NCI-H1092 (cell line): ENCODE data around the gene BCKDK.
A peak's percentile ranks its signal among the peaks of the same experiment; 100 is the strongest.

Experiments used
- DNase-seq: peaks from one replicate; lab custom pipeline; 2025; lab: John Stamatoyannopoulos, UW

The BCKDK gene

DNA sequence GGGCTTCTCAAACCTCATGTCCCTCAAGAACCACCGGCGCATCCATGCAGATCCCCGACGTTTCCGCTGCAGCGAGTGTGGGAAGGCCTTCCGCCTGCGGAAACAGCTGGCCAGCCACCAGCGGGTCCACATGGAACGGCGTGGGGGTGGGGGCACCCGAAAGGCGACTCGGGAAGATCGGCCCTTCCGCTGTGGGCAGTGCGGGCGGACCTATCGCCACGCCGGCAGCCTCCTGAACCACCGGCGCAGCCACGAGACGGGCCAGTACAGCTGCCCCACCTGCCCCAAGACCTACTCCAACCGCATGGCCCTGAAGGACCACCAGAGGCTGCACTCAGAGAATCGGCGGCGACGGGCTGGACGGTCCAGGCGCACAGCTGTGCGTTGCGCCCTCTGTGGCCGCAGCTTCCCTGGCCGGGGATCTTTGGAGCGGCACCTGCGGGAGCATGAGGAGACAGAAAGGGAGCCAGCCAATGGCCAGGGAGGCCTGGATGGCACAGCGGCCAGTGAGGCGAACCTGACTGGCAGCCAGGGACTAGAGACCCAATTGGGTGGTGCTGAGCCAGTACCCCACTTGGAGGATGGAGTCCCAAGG, 28.1 kb upstream of the BCKDK start:
- DNase-seq: no peak

- no peak for DNase-seq
These were observed 27.3 kb upstream of the BCKDK start for GRCh38 chr16:31080756-31081419.

DNA sequence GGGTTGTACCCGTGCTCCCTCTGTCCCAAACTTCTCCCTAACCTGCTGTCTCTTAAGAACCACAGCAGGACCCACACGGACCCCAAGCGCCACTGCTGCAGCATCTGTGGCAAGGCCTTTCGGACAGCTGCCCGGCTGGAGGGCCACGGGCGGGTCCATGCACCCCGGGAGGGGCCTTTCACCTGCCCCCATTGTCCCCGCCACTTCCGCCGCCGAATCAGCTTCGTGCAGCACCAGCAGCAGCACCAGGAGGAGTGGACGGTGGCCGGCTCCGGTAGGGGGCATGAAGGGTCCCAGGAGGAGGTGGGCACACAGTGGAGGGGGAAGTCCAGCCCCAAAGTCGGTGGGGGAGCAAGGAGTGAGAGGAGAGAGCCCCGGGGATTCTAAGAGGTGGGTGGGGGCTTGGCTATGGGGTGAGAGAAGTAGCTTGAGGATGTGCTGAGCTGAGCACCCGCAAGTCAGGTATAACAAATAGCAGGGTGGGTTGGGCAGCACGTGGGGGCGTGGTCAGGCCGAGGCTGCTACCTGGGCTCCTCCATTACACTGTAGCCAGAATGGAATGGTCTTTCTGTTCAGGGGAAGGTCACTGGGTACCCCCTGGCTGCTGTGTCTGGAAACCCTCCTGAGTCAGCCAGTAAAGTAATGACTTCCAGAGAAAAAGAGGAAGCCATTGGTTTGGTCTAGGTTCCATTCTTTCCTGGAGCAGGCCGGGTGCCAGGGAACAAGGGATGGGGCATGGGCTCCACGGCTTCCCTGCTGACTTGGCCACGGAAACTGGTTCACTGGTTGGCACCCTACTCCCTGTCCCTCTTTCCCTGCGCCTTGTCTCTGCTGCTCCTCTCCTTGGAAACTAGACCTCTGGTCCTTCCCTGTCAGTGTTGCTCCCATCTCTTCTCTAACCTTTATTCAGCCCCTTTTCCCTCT, 26.5 kb upstream of the BCKDK start:
- DNase-seq: no peak

DNA sequence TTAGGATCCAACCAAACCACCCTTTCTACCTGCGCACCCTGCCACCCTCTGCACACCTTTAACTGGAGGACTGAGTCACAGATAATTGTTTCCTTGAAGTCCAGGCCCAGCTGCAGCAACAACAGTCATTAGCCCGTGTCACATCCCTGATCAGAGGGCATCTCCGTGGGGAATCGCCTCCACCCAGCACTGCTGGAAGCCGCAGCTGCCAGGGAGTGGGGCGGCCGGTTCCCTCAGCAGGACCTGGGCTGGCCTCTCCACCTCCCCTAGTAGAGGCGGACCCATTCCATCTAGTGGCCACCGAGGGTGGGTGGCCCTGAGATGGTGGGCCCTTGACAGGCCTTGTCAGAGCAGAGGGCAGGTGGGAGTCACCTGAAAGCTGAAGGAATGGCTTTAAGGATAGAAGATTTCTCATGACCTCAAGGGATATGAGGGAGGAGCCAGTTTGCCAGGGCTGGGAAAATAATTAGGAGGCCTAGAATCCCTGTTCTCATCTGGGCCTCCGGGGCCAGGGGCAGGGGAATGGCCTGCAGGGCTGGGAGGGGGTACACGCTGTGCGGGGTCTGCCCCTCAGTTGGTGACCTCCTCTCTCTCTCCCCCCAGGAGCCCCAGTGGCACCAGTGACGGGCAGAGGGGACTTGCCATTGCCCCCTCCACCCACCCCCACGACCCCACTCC, 25.7 kb upstream of the BCKDK start:
- DNase-seq: no peak

DNA sequence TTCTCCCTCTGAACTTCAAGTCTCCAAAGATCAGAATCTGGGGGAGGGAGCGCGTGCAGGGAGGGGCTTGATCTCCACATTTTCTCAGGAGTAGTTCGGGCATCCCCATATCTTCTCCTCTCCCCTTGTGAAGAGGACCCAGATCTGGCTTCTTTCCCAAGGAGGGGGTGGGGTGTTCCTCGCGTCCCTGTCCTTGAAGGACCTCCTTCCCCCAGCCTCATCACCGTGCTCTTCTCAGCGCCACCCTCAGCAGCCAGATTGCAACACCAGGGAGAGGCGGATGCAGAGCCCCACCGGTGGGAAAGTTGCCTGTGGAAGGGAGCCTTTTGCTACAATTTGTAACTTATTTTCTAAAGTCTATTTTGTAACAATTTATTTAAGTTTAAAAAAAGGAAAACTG, 25.1 kb upstream of the BCKDK start:
- no peak for DNase-seq

- DNase-seq: no peak
These were observed 24.6 kb upstream of the BCKDK start for GRCh38 chr16:31083556-31083955.

DNA sequence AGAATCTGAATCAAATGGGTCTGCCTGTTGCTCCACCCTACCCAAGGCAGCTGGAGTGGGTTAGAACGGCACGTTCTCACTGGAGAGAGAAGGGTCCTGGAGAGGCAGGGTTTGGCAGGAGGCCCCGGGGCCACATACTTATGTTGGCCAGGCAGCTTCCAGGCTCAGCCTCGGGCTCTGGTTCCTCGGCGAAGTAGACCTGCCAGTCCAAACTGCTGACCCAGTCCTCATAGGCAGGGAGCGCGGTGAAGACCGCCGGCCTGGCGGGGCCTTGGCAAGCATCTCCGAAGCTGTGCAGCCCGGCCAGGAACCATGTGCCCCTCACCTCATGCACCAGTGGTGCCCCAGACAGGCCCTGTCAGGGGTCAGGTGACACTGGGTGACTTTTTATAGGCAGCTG, 24.2 kb upstream of the BCKDK start:
- DNase-seq: no peak

DNA sequence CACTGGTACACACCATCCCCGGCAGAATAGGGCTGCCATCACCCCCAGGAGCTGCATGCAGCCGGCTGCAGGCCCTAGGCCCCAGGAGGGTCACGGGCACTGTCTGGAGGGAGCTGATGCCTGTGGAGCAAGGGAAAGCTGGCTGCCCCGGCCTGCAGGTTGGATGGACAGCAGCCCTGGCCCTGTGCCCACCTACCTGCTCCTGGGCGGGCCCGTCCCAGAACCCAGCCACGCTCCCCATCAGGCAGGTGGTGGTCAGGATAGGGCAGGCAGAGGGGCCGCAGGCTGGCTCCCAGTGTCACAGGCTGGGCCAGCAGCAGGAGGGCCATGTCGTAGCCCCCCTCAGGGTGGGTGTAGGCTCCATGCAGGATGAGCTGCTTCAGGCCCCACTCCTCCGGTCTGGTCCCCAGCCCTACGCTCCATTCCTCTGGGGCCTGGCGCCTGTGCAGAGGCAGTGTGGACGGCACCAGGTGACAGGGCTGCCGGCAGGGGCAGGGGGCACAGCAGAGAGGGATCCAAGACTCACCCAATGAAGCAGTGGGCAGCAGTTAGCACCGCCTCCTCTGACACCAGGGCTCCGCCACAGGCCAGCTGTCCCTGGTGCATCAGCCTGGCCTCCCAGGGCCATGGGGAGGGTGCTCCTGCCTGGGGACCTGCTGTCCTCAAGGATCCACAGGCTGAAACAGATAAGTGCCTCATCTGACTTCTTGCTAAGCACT, 23.4 kb upstream of the BCKDK start:
- no peak for DNase-seq

DNA sequence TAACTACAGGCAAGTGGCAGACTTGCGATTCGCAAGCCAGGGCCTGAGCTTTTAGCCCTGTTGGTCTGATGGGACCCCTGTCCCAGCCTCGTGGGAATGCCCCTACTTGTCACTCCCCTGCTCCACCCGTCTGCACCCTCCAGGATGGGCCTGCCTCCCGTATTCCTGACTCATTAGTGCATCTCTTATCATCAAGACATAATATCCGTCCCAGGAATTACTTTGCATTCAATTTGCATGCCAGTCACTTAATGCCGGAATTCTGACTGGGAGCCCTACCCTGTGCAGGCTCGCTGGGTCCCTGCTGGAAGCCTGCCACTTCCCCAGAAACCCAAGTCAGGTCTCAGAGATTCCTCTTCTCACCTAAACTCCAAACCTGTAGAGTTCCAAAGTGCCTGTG, 22.8 kb upstream of the BCKDK start:
- no peak for DNase-seq

DNA sequence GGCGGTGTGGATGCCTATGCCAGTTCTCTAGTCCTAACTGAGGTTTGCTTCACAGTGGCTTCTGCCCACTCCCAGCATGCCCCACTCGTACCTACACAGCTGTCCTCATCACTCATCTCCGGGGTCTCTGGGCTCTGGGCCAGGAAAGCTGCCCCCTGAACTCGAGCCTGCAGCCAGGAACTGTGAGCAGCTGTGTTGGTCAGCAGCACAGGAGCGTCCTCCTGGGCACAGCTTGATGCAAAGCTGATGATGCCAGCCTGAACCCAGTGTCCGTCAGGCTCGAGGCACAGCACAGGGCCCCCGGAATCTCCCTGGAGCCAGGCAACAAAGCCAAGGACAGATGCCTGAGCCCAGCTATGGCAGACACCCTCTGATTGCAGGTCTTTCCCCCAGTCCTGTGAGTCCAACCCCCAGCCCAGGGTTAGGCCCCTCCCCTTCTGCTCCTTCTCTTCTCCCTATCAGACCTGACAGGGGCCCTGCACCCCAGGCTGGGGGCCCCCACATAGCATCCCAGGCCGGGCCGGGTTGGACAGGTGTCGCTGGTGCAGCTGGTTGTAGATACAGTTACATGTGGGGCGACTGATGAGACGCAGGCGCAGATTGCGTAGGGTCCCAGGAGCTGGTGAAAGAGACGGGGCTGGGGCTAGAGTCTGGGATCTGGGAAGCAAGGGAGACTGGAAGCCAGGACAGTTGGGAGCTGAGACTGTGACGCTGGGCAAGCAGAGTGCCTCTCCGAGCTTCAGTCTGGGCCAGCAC, 22.1 kb upstream of the BCKDK start:
- DNase-seq: no peak

- DNase-seq: no peak
These were observed 21.6 kb upstream of the BCKDK start for GRCh38 chr16:31086629-31086906.

DNA sequence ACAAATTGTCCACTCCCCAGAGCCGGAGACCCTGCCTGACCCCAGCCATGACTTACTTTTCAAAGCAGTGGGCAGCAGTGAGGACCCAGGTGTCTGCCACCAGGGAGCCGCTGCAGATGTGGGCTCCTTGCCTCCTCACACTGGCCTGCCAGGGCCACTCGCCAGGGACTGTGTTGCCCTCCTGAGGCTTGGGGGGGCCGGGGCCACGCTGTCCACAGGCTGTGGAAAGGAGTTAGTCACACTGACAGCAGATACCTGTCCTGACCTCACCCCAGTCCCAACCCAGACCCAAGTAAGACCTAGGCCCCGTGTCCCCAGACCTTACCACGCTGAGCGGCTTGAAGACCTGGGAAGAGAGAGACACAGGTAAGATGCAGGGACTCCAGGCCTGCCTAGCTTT, 20.7 kb upstream of the BCKDK start:
- DNase-seq: no peak

DNA sequence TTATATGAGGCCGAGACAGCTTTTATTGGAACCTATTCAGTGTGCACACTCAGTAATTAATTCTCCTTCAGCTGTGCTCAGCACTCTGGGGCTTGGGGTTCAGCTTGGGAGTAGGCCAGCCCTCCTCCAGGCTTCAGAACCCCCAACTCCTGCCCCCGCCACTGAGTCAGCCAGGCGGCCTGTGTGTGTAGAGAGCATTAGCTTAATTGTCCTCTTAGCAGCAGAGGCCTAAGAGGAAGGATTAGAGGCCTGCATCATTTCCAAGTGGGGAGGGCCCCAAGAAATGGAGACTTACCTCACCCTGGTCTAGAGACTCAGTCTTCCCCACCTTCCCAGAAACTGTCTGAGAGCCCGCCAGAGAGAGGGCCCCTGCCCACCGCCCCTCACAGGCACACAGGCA, 20.2 kb upstream of the BCKDK start:
- no peak for DNase-seq

GRCh38 chr16:31088459-31089183, 19.6 kb upstream of the BCKDK start, which contains the start of gene PRSS53:
Gene PRSS53, minus strand, starts transcription at chr16:31088943. Its CDS starts 134 bp downstream, at chr16:31088809.
- DNase-seq: no peak

GRCh38 chr16:31089199-31089598, 19.0 kb upstream of the BCKDK start:
- DNase-seq: no peak

DNA sequence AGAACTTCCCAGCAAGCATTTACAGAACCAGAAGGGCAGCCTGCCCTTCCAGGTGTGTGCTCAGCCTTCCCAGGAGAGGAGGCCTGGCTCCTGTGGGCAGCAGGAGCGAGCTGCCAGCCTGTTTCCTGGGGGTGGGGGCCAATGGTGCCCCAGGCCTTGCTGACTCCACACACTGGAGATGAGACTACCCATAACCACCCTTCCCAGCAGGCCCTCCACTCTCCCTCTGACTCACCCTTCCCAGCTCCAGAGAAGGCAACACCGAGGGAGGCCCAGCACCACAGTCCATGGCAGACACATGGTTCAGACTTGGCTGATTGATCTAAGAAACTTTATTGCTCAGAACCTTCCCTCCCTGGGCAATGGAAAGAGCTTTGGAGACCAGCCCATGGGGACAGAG, 17.6 kb upstream of the BCKDK start:
- DNase-seq: no peak

DNA sequence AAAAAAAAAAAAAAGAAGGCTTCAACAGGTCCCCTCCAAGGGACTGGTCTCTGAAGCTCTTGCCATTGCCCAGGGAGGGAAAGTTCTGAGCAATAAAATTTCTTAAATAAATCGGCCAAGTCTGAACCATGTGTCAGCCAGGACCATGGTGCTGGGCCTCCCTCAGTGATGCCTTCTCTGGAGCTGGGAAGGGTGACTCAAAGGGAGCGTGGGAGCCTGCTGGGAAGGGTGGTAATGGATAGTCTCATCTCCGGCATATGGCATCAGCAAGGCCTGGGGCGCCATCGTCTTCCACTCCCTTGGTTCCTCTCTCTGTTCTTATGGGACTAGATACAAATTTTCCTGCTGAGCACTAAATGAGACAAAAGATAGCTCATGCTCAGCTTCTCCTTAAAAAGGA, 15.9 kb upstream of the BCKDK start:
- DNase-seq: no peak

- no peak for DNase-seq
These were observed 15.0 kb upstream of the BCKDK start for GRCh38 chr16:31093132-31093703.

DNA sequence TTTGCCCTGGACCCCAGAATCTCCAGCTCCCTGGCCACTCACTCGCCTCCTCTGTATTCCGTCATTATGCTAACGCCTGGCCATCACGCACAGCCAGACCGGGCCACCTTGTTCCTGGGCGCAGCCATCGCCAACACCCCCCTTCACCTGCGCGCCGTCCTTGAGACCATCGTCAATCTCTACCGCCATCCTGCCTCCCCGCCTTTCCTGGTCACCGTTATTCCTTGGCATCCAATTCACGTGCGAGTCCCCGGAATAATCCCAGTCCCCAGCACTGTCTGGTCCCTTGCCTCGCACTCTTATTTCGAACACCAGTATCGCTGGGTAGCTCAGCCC, 14.1 kb upstream of the BCKDK start:
- no peak for DNase-seq

DNA sequence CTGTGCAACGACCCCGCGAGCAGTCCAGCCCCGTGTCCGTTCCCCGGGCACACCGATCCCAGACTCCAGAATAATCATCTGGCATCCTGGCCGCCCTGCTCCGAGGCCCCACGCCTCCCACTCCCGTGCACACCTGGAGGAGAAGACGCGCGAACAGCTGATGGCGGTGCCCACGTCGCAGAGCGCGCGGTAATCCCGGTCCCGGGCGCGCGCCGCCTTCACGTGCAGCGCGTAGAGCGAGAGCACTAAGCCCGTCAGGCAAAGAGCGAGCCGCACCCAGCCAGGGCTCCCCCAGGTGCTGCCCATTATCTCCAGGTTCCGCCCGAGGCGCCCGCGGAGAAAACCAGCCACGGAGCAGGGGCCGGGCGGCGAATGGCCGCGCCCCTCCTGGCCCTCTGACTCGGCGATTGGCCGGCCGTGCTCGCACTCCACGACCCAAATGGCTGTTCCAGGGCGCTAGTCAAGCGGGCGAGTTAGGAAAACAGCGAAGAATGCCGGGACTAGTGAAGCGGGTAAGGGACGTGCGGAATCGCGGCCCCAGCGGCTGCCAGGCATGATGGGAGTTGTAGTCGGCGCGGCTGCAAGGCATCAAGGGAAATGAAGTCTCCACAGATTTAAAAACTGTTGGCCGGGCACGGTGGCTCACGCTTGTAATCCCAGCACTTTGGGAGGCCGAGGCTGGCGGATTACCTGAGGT, 13.6 kb upstream of the BCKDK start, which contains the start of gene VKORC1:
Gene VKORC1 (minus strand): TSS at position 374 of the 697 bp plus-strand sequence. CDS start 68 bp downstream, at position 306.
- DNase-seq: peak; percentile 96
